HG03064 (cell line): ENCODE results near the gene PBRM1.
"Not testable (repeated sequence)": the region's sequence is repeated elsewhere in the genome, so short reads cannot be mapped to it uniquely, and the experiment has no call there.

Experiments used
- ATAC-seq: cut with Tn5 transposase; IDR thresholded peaks from one replicate; pipeline ENCODE4 v1.9.1; 2021; ENCODE audit warnings: low read depth; ENCODE audit not compliant: unreplicated experiment

Gene PBRM1

GRCh38 chr3:52685709-52686691 lies at the start of gene PBRM1, which contains the start of gene GNL3:
PBRM1 (minus strand) TSS chr3:52685913.
GNL3 (plus strand) TSS chr3:52686032; CDS start chr3:52686093, 61 bp downstream.
- peak; percentile 64 for ATAC-seq

- ATAC-seq, result no peak
Observed at GRCh38 chr3:52733256-52733891, 47.7 kb upstream of the PBRM1 start.

- ATAC-seq, result no peak
Observed at GRCh38 chr3:52731590-52731989, 45.9 kb upstream of the PBRM1 start.

- no peak for ATAC-seq
Observed at GRCh38 chr3:52730681-52731080, 45.0 kb upstream of the PBRM1 start.

- not testable (repeated sequence) for ATAC-seq
Observed at GRCh38 chr3:52728753-52729152, 43.0 kb upstream of the PBRM1 start.

GRCh38 chr3:52724511-52724910 lies 38.8 kb upstream of the PBRM1 start:
- ATAC-seq, result no peak

- ATAC-seq, result no peak
Observed at GRCh38 chr3:52723935-52724334, 38.2 kb upstream of the PBRM1 start.

GRCh38 chr3:52722491-52722890 lies 36.8 kb upstream of the PBRM1 start:
- ATAC-seq, result no peak

GRCh38 chr3:52721730-52722008 lies 36.0 kb upstream of the PBRM1 start:
- ATAC-seq, result no peak

GRCh38 chr3:52721002-52721729 lies 35.5 kb upstream of the PBRM1 start:
- peak; percentile 84 for ATAC-seq

- ATAC-seq, result no peak
Observed at GRCh38 chr3:52719618-52720017, 33.9 kb upstream of the PBRM1 start.

GRCh38 chr3:52715714-52716305 lies 30.1 kb upstream of the PBRM1 start:
- ATAC-seq, result no peak

GRCh38 chr3:52714335-52715302 lies 28.9 kb upstream of the PBRM1 start:
- ATAC-seq, result no peak

- ATAC-seq, result no peak
Observed at GRCh38 chr3:52712291-52713212, 26.8 kb upstream of the PBRM1 start.

- no peak for ATAC-seq
Observed at GRCh38 chr3:52710512-52710911, 24.8 kb upstream of the PBRM1 start.

- no peak for ATAC-seq
Observed at GRCh38 chr3:52707585-52707984, 21.9 kb upstream of the PBRM1 start.

GRCh38 chr3:52705688-52706686 lies 20.3 kb upstream of the PBRM1 start, which contains the start of the genes GLT8D1 and SPCS1:
GLT8D1 (minus strand) TSS chr3:52705791; CDS start chr3:52700460, 5,331 bp downstream.
SPCS1 (plus strand) TSS chr3:52706106; CDS start chr3:52706247, 141 bp downstream.
- peak; percentile 76 for ATAC-seq
